ENCODE measurements around the gene RNF223.
A peak's percentile ranks its signal among the peaks of the same experiment; 100 is the strongest.

The RNF223 gene

GRCh38 chr1:1073743-1074587, at the start of gene RNF223:
Gene RNF223, minus strand, starts transcription at chr1:1074306. Its CDS starts 1,740 bp downstream, at chr1:1072566.
- DNase-seq (ENCODE audit: low spot score), result no peak

GRCh38 chr1:1122981-1123480, 48.9 kb upstream of the RNF223 start:
- no peak for DNase-seq (ENCODE audit: low spot score)

- DNase-seq (ENCODE audit: low spot score), result peak; percentile 85
These were observed 48.1 kb upstream of the RNF223 start for GRCh38 chr1:1122078-1122811.

- no peak for DNase-seq (ENCODE audit: low spot score)
These were observed 47.5 kb upstream of the RNF223 start for GRCh38 chr1:1121611-1122077.

- DNase-seq (ENCODE audit: low spot score), result no peak
These were observed 46.9 kb upstream of the RNF223 start for GRCh38 chr1:1120866-1121591.

GRCh38 chr1:1120096-1120495, 46.0 kb upstream of the RNF223 start:
- no peak for DNase-seq (ENCODE audit: low spot score)

- DNase-seq (ENCODE audit: low spot score), result no peak
These were observed 45.3 kb upstream of the RNF223 start for GRCh38 chr1:1119272-1119890.

- no peak for DNase-seq (ENCODE audit: low spot score)
These were observed 44.7 kb upstream of the RNF223 start for GRCh38 chr1:1118876-1119220.

GRCh38 chr1:1118011-1118875, 44.1 kb upstream of the RNF223 start:
- no peak for DNase-seq (ENCODE audit: low spot score)

- no peak for DNase-seq (ENCODE audit: low spot score)
These were observed 43.3 kb upstream of the RNF223 start for GRCh38 chr1:1117469-1117831.

- peak; percentile 19 for DNase-seq (ENCODE audit: low spot score)
These were observed 42.8 kb upstream of the RNF223 start for GRCh38 chr1:1116701-1117468.

GRCh38 chr1:1115786-1116700, 41.9 kb upstream of the RNF223 start, which contains the start of gene C1orf159:
Gene C1orf159, minus strand, starts transcription at chr1:1116089. Its CDS starts 24,546 bp downstream, at chr1:1091543.
- DNase-seq (ENCODE audit: low spot score), result peak; percentile 99

GRCh38 chr1:1115136-1115785, 41.2 kb upstream of the RNF223 start:
- no peak for DNase-seq (ENCODE audit: low spot score)

- no peak for DNase-seq (ENCODE audit: low spot score)
These were observed 40.3 kb upstream of the RNF223 start for GRCh38 chr1:1114431-1114830.

GRCh38 chr1:1112237-1112985, 38.3 kb upstream of the RNF223 start:
- no peak for DNase-seq (ENCODE audit: low spot score)

GRCh38 chr1:1111516-1112236, 37.6 kb upstream of the RNF223 start:
- DNase-seq (ENCODE audit: low spot score), result no peak

GRCh38 chr1:1110561-1110971, 36.5 kb upstream of the RNF223 start:
- no peak for DNase-seq (ENCODE audit: low spot score)
